B cell (primary cell): Measurements from ENCODE around the gene JMJD8. TPM values are rescaled to one million over a fixed set of nuclear protein-coding genes. Genes with fewer than 3 reads are reported as not detected.

Experiments
- ATAC-seq: fragments of 200-7000 bp; cut with Tn5 transposase; one replicate; pipeline ENCODE4 v1.10.0; 2021; ENCODE audit warnings: low read depth, mild to moderate bottlenecking, moderate number of reproducible peaks, moderate library complexity
- CTCF ChIA-PET: fragments of 350-600 bp; sonication (Branson Sonifier 250); formaldehyde crosslinking; loops from one replicate; lab custom pipeline; 2021; ENCODE audit warnings: antibody characterized with exemption, inconsistent platforms; lab: Charles Lee
- POLR2A ChIA-PET: fragments of 350-600 bp; sonication (Branson Sonifier 250); formaldehyde crosslinking; loops from one replicate; lab custom pipeline; 2021; ENCODE audit warnings: antibody characterized with exemption; lab: Charles Lee
- DNase-seq: peaks from one replicate; pipeline ENCODE4 v3.0.0; 2013
- H2AFZ ChIP-seq: 2 replicates; pipeline ENCODE4 v1.6.1; 2012; ENCODE audit warnings: mild to moderate bottlenecking, low read depth, low read length; ENCODE audit not compliant: insufficient read depth, poor library complexity, severe bottlenecking
- H3K27ac ChIP-seq, 2 donors: 1 replicate in 1 of 2; 2 replicates in 1 of 2; pipeline ENCODE4 v1.5.1; 2012 to 2013; ENCODE audit warnings: low read length in 2 of 2, mild to moderate bottlenecking in 2 of 2, moderate library complexity in 1 of 2
- H3K27me3 ChIP-seq, 4 experiments: fragments of 200-600 bp in 1 of 4; sonication (generic) in 1 of 4; replicated peaks in 1 of 4; 1 replicate in 2 of 4; 2 replicates in 2 of 4; pipeline versions ENCODE4 v1.6.1 to v1.7.0; 2013 to 2016; ENCODE audit warnings: low read length in 3 of 4, mild to moderate bottlenecking in 2 of 4, mixed read lengths in 1 of 4, moderate library complexity in 1 of 4; ENCODE audit not compliant: insufficient read depth in 4 of 4, control insufficient read depth in 3 of 4; ENCODE audit errors: control extremely low read depth in 1 of 4
- H3K36me3 ChIP-seq, 2 experiments: replicated peaks in 1 of 2; 1 replicate in 1 of 2; 2 replicates in 1 of 2; pipeline versions ENCODE4 v1.6.1 to v1.7.1; 2013; ENCODE audit warnings: low read length in 1 of 2; ENCODE audit not compliant: insufficient read depth in 2 of 2, control insufficient read depth in 1 of 2; ENCODE audit errors: control extremely low read depth in 1 of 2, extremely low read depth in 1 of 2
- H3K4me1 ChIP-seq, 2 donors: fragments of 200-600 bp in 1 of 2; sonication (generic) in 1 of 2; 1 replicate in 1 of 2; 2 replicates in 1 of 2; pipeline versions ENCODE4 v1.5.1 to v1.6.1; 2013 to 2017; ENCODE audit warnings: low read length in 2 of 2; ENCODE audit not compliant: control insufficient read depth in 2 of 2, insufficient read depth in 2 of 2
- H3K4me2 ChIP-seq: replicated peaks from 2 replicates; pipeline ENCODE3; 2012; ENCODE audit warnings: mild to moderate bottlenecking, low read depth, low read length; ENCODE audit not compliant: poor library complexity, severe bottlenecking
- H3K4me3 ChIP-seq, 5 experiments: fragments of 200-600 bp in 1 of 5; sonication (generic) in 1 of 5; 1 replicate in 3 of 5; 2 replicates in 2 of 5; pipeline versions ENCODE4 v1.5.1 to v1.7.0; 2011 to 2016; ENCODE audit warnings: low read length in 4 of 5, mild to moderate bottlenecking in 4 of 5, low read depth in 2 of 5, control low read depth in 1 of 5, moderate library complexity in 1 of 5; ENCODE audit not compliant: insufficient read depth in 1 of 5; ENCODE audit errors: control extremely low read depth in 1 of 5, extremely low read depth in 1 of 5
- H3K79me2 ChIP-seq: fragments of 200-600 bp; sonication (generic); one replicate; pipeline ENCODE4 v1.6.0; 2016; ENCODE audit warnings: low read length; ENCODE audit not compliant: control insufficient read depth, insufficient read depth
- H3K9ac ChIP-seq: fragments of 200-600 bp; sonication (generic); 2 replicates; pipeline ENCODE4 v1.6.1; 2017; ENCODE audit warnings: mild to moderate bottlenecking, low read length, moderate library complexity
- H3K9me3 ChIP-seq, 3 donors: one replicate each; pipeline versions ENCODE4 v1.6.1 to v1.7.1; 2013; ENCODE audit warnings: low read length in 2 of 3; ENCODE audit not compliant: control insufficient read depth in 2 of 3, insufficient read depth in 1 of 3; ENCODE audit errors: control extremely low read depth in 1 of 3
- H4K20me1 ChIP-seq: 2 replicates; pipeline ENCODE4 v1.6.0; 2012; ENCODE audit warnings: mild to moderate bottlenecking, low read length; ENCODE audit not compliant: insufficient read depth, control insufficient read depth, poor library complexity, severe bottlenecking
- H3K27ac Mint-ChIP-seq: one replicate; pipeline ENCODE4 v1.8.0; 2021; ENCODE audit warnings: mixed read lengths
- H3K27me3 Mint-ChIP-seq: one replicate; pipeline ENCODE4 v1.8.0; 2021; ENCODE audit warnings: mixed read lengths
- H3K4me1 Mint-ChIP-seq: one replicate; pipeline ENCODE4 v1.8.0; 2021; ENCODE audit warnings: mixed read lengths
- H3K4me3 Mint-ChIP-seq: one replicate; pipeline ENCODE4 v1.8.0; 2021; ENCODE audit warnings: mixed read lengths
- H3K9me3 Mint-ChIP-seq: one replicate; pipeline ENCODE4 v1.8.0; 2022; ENCODE audit warnings: mixed read lengths; ENCODE audit not compliant: insufficient read depth
- EZH2 ChIP-seq: IDR thresholded peaks from 2 replicates; pipeline ENCODE4 v1.6.1; 2012; ENCODE audit warnings: borderline replicate concordance, low read depth, mild to moderate bottlenecking, moderate library complexity, low read length; ENCODE audit not compliant: insufficient read depth, poor library complexity, severe bottlenecking
- WGBS: methylation state at CpG from one replicate; pipeline ENCODE4 v1.1.5; 2013; ENCODE audit warnings: missing lambda C conversion rate; ENCODE audit not compliant: insufficient coverage; 5-methylcytosine and 5-hydroxymethylcytosine counted together
- intact Hi-C: fragments of 100-400 bp; cut with micrococcal nuclease; formaldehyde crosslinking; loops from one replicate; pipeline ENCODE4 v1.10.0; 2022
- polyA plus RNA-seq: library from polyadenylated mRNA; depleted of rRNA; stranded (reverse); fragments of >200 nt; gene quantifications from 2 replicates; pipeline ENCODE4 v1.2.3, GENCODE V29; 2012
- total RNA-seq, 2 donors: library from RNA; stranded (reverse); fragments of 120-200 nt in 1 of 2; gene quantifications; 1 replicate in 1 of 2; 2 replicates in 1 of 2; pipeline versions ENCODE4 v1.2.3 to v1.2.4, GENCODE V29; 2013 to 2022
- TF ChIP-seq, protein P1 (sequence below): fragments of 200-600 bp; IDR thresholded peaks from one replicate; pipeline ENCODE4 v1.8.0; 2022; ENCODE audit warnings: antibody characterized with exemption, mild to moderate bottlenecking

The JMJD8 gene
- total and polyA plus RNA-seq, 2 donors (not counting 1 experiment from before 2014, with no cell fraction given): 46.3 to 69.3 TPM

DNA sequence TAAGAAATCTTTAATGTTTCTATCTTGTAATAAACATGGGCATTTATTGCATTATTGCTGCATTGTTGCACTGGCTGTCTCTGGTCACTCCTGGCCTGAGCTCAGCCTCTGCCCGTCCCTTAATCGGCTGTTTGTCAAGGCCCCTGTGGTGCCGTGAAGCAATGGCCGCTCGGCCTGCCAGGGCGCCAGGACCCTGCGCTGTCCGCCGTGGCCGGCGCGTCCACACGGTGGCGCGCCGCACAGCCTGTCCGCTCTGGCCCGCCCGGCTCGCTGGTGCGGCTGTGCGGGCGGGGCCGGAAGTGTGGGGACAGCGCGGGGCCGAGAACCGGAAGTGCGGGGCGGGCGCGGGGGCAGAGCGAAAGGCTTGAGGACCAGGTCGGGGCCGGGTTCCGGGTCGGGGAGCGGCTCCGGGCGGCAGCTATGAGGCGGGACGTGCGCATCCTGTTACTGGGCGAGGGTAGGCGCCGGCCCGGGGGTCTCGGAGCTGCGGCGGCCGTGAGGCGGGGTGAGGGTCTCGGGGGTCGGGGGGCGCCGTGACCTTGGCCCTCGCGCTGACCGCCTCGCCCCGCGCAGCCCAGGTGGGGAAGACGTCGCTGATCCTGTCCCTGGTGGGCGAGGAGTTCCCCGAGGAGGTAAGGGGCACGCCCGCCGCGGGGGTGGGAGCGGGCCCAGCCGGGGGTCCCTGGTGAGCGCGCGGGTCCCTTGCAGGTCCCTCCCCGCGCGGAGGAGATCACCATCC, 16.2 kb downstream of the JMJD8 start, which contains the start of gene RHOT2:
RHOT2 (plus strand) TSS at position 353 of the 739 bp plus-strand sequence; CDS start at position 421, 68 bp downstream.
- Histone ChIP-seq H3K9me3 (no peaks in the 10 kb centered on the region), H3K36me3 (peaks cover 0 to 28% of the 10 kb centered on the region in 2 experiments), H3K4me2 (peak within 1 kb of the TSS; percentile 99), H2AFZ (peak within 1 kb of the TSS; percentile 94), H3K9ac (peak within 1 kb of the TSS; percentile 91), H3K27me3 (no peaks in the 10 kb centered on the region), H3K79me2 (peaks cover 5% of the 10 kb centered on the region), H4K20me1 (peaks cover 31% of the 10 kb centered on the region), H3K4me1 (peaks cover 15 to 25% of the 10 kb centered on the region in 2 donors), H3K27ac (peak within 1 kb of the TSS; percentile 41 to 79), H3K4me3 (peak within 1 kb of the TSS; percentile 23 to 84 (median 73))
- TF ChIP-seq, protein P1, sequence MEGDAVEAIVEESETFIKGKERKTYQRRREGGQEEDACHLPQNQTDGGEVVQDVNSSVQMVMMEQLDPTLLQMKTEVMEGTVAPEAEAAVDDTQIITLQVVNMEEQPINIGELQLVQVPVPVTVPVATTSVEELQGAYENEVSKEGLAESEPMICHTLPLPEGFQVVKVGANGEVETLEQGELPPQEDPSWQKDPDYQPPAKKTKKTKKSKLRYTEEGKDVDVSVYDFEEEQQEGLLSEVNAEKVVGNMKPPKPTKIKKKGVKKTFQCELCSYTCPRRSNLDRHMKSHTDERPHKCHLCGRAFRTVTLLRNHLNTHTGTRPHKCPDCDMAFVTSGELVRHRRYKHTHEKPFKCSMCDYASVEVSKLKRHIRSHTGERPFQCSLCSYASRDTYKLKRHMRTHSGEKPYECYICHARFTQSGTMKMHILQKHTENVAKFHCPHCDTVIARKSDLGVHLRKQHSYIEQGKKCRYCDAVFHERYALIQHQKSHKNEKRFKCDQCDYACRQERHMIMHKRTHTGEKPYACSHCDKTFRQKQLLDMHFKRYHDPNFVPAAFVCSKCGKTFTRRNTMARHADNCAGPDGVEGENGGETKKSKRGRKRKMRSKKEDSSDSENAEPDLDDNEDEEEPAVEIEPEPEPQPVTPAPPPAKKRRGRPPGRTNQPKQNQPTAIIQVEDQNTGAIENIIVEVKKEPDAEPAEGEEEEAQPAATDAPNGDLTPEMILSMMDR: peak; percentile 79
- no peak for TF ChIP-seq EZH2
- ATAC-seq (peak; percentile 99), DNase-seq (peak; percentile 95)
- H3K27ac Mint-ChIP-seq: peak within 1 kb of the TSS; percentile 92
- H3K4me3 Mint-ChIP-seq: peak within 1 kb of the TSS; percentile 86
- intact Hi-C loops: loop anchor here (1.0 to 5.0 kb wide), 6 partner anchors 11 to 276 kb away; partner anchors contain the start of genes JMJD8, METTL26 and WDR90
- ChIA-PET CTCF (interaction anchor here (2.4 kb wide), 1 partner anchor 13 kb away, joined by 7 read pairs; no protein-coding TSS in a partner anchor), POLR2A (interaction anchor here (0.7 to 1.6 kb wide), 2 partner anchors 16 to 31 kb away, joined by 3 to 4 read pairs; partner anchors contain the start of gene JMJD8)
- WGBS: under 1% methylated on average over 78 of the region's 78 CpGs
- no peaks in the 10 kb centered on the region for H3K27me3 Mint-ChIP-seq
- peaks cover 12% of the 10 kb centered on the region for H3K4me1 Mint-ChIP-seq
- H3K9me3 Mint-ChIP-seq: no peaks in the 10 kb centered on the region
